IMR-90 (cell line): Measurements from ENCODE around the gene HPCAL4. TPM values are rescaled to one million over a fixed set of nuclear protein-coding genes. Genes with fewer than 3 reads are reported as not detected.

Experiments used
- ATAC-seq: fragments of 200-7000 bp; cut with Tn5 transposase; 2 replicates; pipeline ENCODE4 v1.9.1; 2020; ENCODE audit warnings: low read depth, mild to moderate bottlenecking, moderate library complexity
- BruUV-seq: library from RNA; stranded (reverse); fragments of 400-500 nt; replicated peaks from 2 replicates; lab custom pipeline; 2021; lab: Mats Ljungman, UMichigan
- CTCF ChIA-PET: fragments of 300-600 bp; formaldehyde crosslinking; extraction: SDS; loops from one replicate; lab custom pipeline; 2021; ENCODE audit warnings: antibody characterized with exemption; lab: Yijun Ruan, JAX
- POLR2A ChIA-PET: fragments of 300-600 bp; sonication (Branson Sonifier 250); formaldehyde crosslinking; loops from one replicate; lab custom pipeline; 2022; ENCODE audit warnings: antibody characterized with exemption; ENCODE audit not compliant: unreplicated experiment; lab: Charles Lee
- DNase-seq: peaks from one replicate; pipeline ENCODE4 v3.0.0; 2013
- H2AFZ ChIP-seq: replicated peaks from 2 replicates; pipeline ENCODE3; 2013; ENCODE audit warnings: low read length, mild to moderate bottlenecking; ENCODE audit not compliant: poor library complexity
- H2AK5ac ChIP-seq: 2 replicates; pipeline ENCODE4 v1.6.1; 2013; ENCODE audit warnings: low read depth, low read length, inconsistent platforms
- H2AK9ac ChIP-seq: replicated peaks from 2 replicates; pipeline ENCODE3; 2013; ENCODE audit warnings: mild to moderate bottlenecking, low read depth, low read length, moderate library complexity; ENCODE audit not compliant: poor library complexity
- H2BK120ac ChIP-seq: 2 replicates; pipeline ENCODE4 v1.6.1; 2013; ENCODE audit warnings: low read depth, low read length, inconsistent platforms
- H2BK15ac ChIP-seq: 3 replicates; pipeline ENCODE4 v1.6.1; 2013; ENCODE audit warnings: low read depth, low read length, inconsistent platforms
- H2BK20ac ChIP-seq: 2 replicates; pipeline ENCODE4 v1.6.1; 2013; ENCODE audit warnings: low read depth, mild to moderate bottlenecking, inconsistent platforms, low read length, moderate library complexity
- H2BK5ac ChIP-seq: 2 replicates; pipeline ENCODE4 v1.6.1; 2013; ENCODE audit warnings: mild to moderate bottlenecking, low read depth, low read length, inconsistent platforms; ENCODE audit not compliant: poor library complexity, severe bottlenecking
- H3K14ac ChIP-seq: replicated peaks from 2 replicates; pipeline ENCODE4 v1.6.1; 2013; ENCODE audit warnings: low read depth, low read length, inconsistent platforms
- H3K18ac ChIP-seq: 2 replicates; pipeline ENCODE4 v1.6.1; 2013; ENCODE audit warnings: low read depth, low read length, control low read depth
- H3K23ac ChIP-seq: 2 replicates; pipeline ENCODE4 v1.6.1; 2013; ENCODE audit warnings: low read depth, low read length, inconsistent platforms
- H3K27ac ChIP-seq: 2 replicates; pipeline ENCODE4 v1.5.1; 2013; ENCODE audit warnings: mild to moderate bottlenecking, control low read depth, low read length; ENCODE audit not compliant: insufficient read depth
- H3K27me3 ChIP-seq: 2 replicates; pipeline ENCODE4 v1.6.1; 2013; ENCODE audit warnings: low read length; ENCODE audit not compliant: control insufficient read depth, insufficient read depth
- H3K36me3 ChIP-seq: 2 replicates; pipeline ENCODE4 v1.6.1; 2013; ENCODE audit warnings: low read length, mixed read lengths; ENCODE audit not compliant: control insufficient read depth, insufficient read depth
- H3K4ac ChIP-seq: 2 replicates; pipeline ENCODE4 v1.6.1; 2013; ENCODE audit warnings: low read depth, low read length, inconsistent platforms
- H3K4me1 ChIP-seq: 2 replicates; pipeline ENCODE4 v1.6.1; 2013; ENCODE audit warnings: low read length, mixed read lengths; ENCODE audit not compliant: control insufficient read depth, insufficient read depth
- H3K4me2 ChIP-seq: 2 replicates; pipeline ENCODE4 v1.6.1; 2013; ENCODE audit warnings: low read depth, mild to moderate bottlenecking, control low read depth, low read length, moderate library complexity
- H3K4me3 ChIP-seq: 2 replicates; pipeline ENCODE4 v1.5.1; 2013; ENCODE audit warnings: low read depth, mild to moderate bottlenecking, control low read depth, low read length, moderate library complexity; ENCODE audit not compliant: insufficient read depth
- H3K56ac ChIP-seq: 2 replicates; pipeline ENCODE4 v1.6.1; 2013; ENCODE audit warnings: low read length, inconsistent platforms; ENCODE audit not compliant: insufficient read depth; ENCODE audit errors: extremely low read depth
- H3K79me1 ChIP-seq, 2 experiments: 2 replicates each; pipeline ENCODE4 v1.6.1; 2013; ENCODE audit warnings: low read length in 2 of 2, inconsistent platforms in 1 of 2, low read depth in 1 of 2
- H3K9ac ChIP-seq: 2 replicates; pipeline ENCODE4 v1.6.1; 2013; ENCODE audit warnings: low read depth, low read length, control low read depth
- H3K9me1 ChIP-seq: 2 replicates; pipeline ENCODE4 v1.6.1; 2013; ENCODE audit warnings: low read length, inconsistent platforms; ENCODE audit not compliant: insufficient read depth
- H3K9me3 ChIP-seq: 2 replicates; pipeline ENCODE4 v1.6.1; 2013; ENCODE audit warnings: low read length; ENCODE audit not compliant: control insufficient read depth, insufficient read depth
- H4K20me1 ChIP-seq: 2 replicates; pipeline ENCODE4 v1.6.1; 2013; ENCODE audit warnings: low read length, inconsistent platforms; ENCODE audit not compliant: insufficient read depth
- H4K5ac ChIP-seq: 2 replicates; pipeline ENCODE4 v1.6.1; 2013; ENCODE audit warnings: mild to moderate bottlenecking, low read depth, low read length, control low read depth
- H4K8ac ChIP-seq, 2 experiments: 2 replicates each; pipeline ENCODE4 v1.6.1; 2013; ENCODE audit warnings: low read depth in 2 of 2, low read length in 2 of 2, control low read depth in 1 of 2, inconsistent platforms in 1 of 2
- H4K91ac ChIP-seq: 2 replicates; pipeline ENCODE4 v1.6.1; 2013; ENCODE audit warnings: low read depth, low read length, inconsistent platforms; ENCODE audit not compliant: insufficient read depth
- BHLHE40 ChIP-seq: fragments of 150-350 bp; IDR thresholded peaks from 2 replicates; pipeline ENCODE4 v1.6.1; 2016; ENCODE audit warnings: mild to moderate bottlenecking, low read depth, low read length
- CEBPB ChIP-seq: IDR thresholded peaks from 2 replicates; pipeline ENCODE4 v1.6.1; 2012; ENCODE audit warnings: low read depth, low read length, improper control_type of control experiment
- CHD1 ChIP-seq: IDR thresholded peaks from 2 replicates; pipeline ENCODE4 v1.6.1; 2012; ENCODE audit warnings: low read depth, low read length, improper control_type of control experiment
- CTCF ChIP-seq: conservative IDR thresholded peaks from 2 replicates; pipeline ENCODE4 v1.5.1; 2012; ENCODE audit warnings: mild to moderate bottlenecking, low read depth, low read length, improper control_type of control experiment
- ELK1 ChIP-seq: fragments of 150-350 bp; IDR thresholded peaks from 2 replicates; pipeline ENCODE4 v1.6.1; 2016; ENCODE audit warnings: low read depth, mild to moderate bottlenecking, low read length, moderate library complexity, borderline replicate concordance
- MAFK ChIP-seq: IDR thresholded peaks from 2 replicates; pipeline ENCODE4 v1.6.1; 2012; ENCODE audit warnings: low read depth, low read length, improper control_type of control experiment
- MAZ ChIP-seq: IDR thresholded peaks from 2 replicates; pipeline ENCODE4 v1.6.1; 2012; ENCODE audit warnings: low read depth, mild to moderate bottlenecking, low read length, improper control_type of control experiment, moderate library complexity, borderline replicate concordance
- MXI1 ChIP-seq: IDR thresholded peaks from 2 replicates; pipeline ENCODE4 v1.6.1; 2012; ENCODE audit warnings: low read depth, mild to moderate bottlenecking, low read length, moderate library complexity, borderline replicate concordance
- NFE2L2 ChIP-seq: fragments of 150-350 bp; IDR thresholded peaks from 2 replicates; pipeline ENCODE4 v1.6.1; 2016; ENCODE audit warnings: low read depth, mild to moderate bottlenecking, low read length
- POLR2A ChIP-seq: IDR thresholded peaks from 2 replicates; pipeline ENCODE4 v1.6.1; 2012; ENCODE audit warnings: mild to moderate bottlenecking, low read depth, low read length
- RAD21 ChIP-seq: IDR thresholded peaks from 2 replicates; pipeline ENCODE4 v1.6.1; 2012; ENCODE audit warnings: low read length, improper control_type of control experiment
- RCOR1 ChIP-seq: IDR thresholded peaks from 2 replicates; pipeline ENCODE4 v1.6.1; 2012; ENCODE audit warnings: mild to moderate bottlenecking, low read length, improper control_type of control experiment; ENCODE audit not compliant: insufficient replicate concordance
- RFX5 ChIP-seq: IDR thresholded peaks from 2 replicates; pipeline ENCODE4 v1.8.0; 2012; ENCODE audit warnings: low read depth, mild to moderate bottlenecking, low read length, moderate library complexity
- USF2 ChIP-seq: fragments of 150-350 bp; IDR thresholded peaks from 2 replicates; pipeline ENCODE4 v1.6.1; 2017; ENCODE audit warnings: mild to moderate bottlenecking, antibody characterized with exemption, low read length, low read depth
- WGBS, 2 experiments: methylation state at CpG; one replicate each; pipeline versions ENCODE4 v1.1.5 to v1.1.7; 2013; ENCODE audit warnings: missing lambda C conversion rate in 2 of 2; ENCODE audit not compliant: insufficient read length in 1 of 2; ENCODE audit errors: extremely low coverage in 2 of 2; 5-methylcytosine and 5-hydroxymethylcytosine counted together
- dilution Hi-C: fragments of 300-500 bp; cut with HindIII; formaldehyde crosslinking; loops from one replicate; pipeline ENCODE4 v1.14.3; 2018; ENCODE audit warnings: low sequenced_read_pairs; ENCODE audit not compliant: unreplicated experiment
- in situ Hi-C: fragments of 300-500 bp; cut with MboI; formaldehyde crosslinking; loops from 3 replicates; pipeline ENCODE4 v1.14.3; 2019; ENCODE audit warnings: low sequenced_read_pairs, inconsistent platforms, mixed read lengths
- intact Hi-C: fragments of 100-400 bp; cut with micrococcal nuclease; formaldehyde crosslinking; loops from 2 replicates; pipeline ENCODE4 v1.10.0; 2022
- polyA plus RNA-seq, 3 experiments: library from polyadenylated mRNA; depleted of rRNA; stranded (reverse); fragments of >200 nt; gene quantifications; 2 replicates each; pipeline ENCODE4 v1.2.3, GENCODE V29; 2012; ENCODE audit warnings: low replicate concordance in 1 of 3
- total RNA-seq: library from RNA; depleted of rRNA; stranded (reverse); fragments of >200 nt; gene quantifications from 2 replicates; pipeline ENCODE4 v1.2.3, GENCODE V29; 2012

The HPCAL4 gene
- total and polyA plus RNA-seq, 2 of the 4 experiments (the other 2 are of a cell fraction), result 0.02 TPM; not detected in 1

GRCh38 chr1:39701049-39701439, 9.8 kb upstream of the HPCAL4 start:
- Histone ChIP-seq H2BK20ac (no peak overlapping the region), H3K9ac (no peak overlapping the region), H3K9me1 (no peaks in the 10 kb centered on the region), H3K56ac (no peak overlapping the region), H3K27ac (no peak overlapping the region), H4K20me1 (no peaks in the 10 kb centered on the region), H3K4me1 (peaks cover 2% of the 10 kb centered on the region; the same call in 1 of the 2 replicates), H2BK120ac (no peak overlapping the region), H3K27me3 (peaks cover 69% of the 10 kb centered on the region), H2AK9ac (no peak overlapping the region), H3K36me3 (no peaks in the 10 kb centered on the region), H3K18ac (no peak overlapping the region), H3K9me3 (peaks cover 4% of the 10 kb centered on the region), H4K8ac (no peak overlapping the region), H2BK5ac (no peak overlapping the region), H2AFZ (no peak overlapping the region), H2BK15ac (no peak overlapping the region), H3K4ac (no peak overlapping the region), H2AK5ac (no peak overlapping the region), H3K23ac (no peak overlapping the region), H3K14ac (no peak overlapping the region), H4K5ac (no peak overlapping the region), H3K4me2 (peak overlapping the region; percentile 36; the same call in 1 of the 2 replicates), H4K91ac (no peak overlapping the region), H3K4me3 (no peak overlapping the region), H3K79me1 (no peaks in the 10 kb centered on the region)
- WGBS, 2 experiments, result 4% methylated on average over 3 of the region's 12 CpGs; no CpG with 5 or more reads in 1 of the 2 experiments
- peak; percentile 53 for ATAC-seq
- in situ Hi-C loops, result no loop called here
- TF ChIP-seq USF2 (no peak), MAZ (no peak), RFX5 (no peak), CHD1 (no peak), BHLHE40 (no peak), MAFK (no peak), RCOR1 (no peak), POLR2A (no peak), MXI1 (no peak), CTCF (no peak), NFE2L2 (no peak), CEBPB (no peak), ELK1 (no peak), RAD21 (no peak)
- ChIA-PET CTCF (interaction anchor here (0.9 kb wide), 1 partner anchor 43 kb away, joined by 3 read pairs; no protein-coding TSS in a partner anchor), POLR2A (no interaction called here)
- DNase-seq, result peak; percentile 56
- dilution Hi-C loops, result no loop called here
- BruUV-seq, result no TSS peak
- intact Hi-C loops, result no loop called here
